K562 (cell line): ENCODE results near the gene CENPA. TPM values are rescaled to one million over a fixed set of nuclear protein-coding genes. Genes with fewer than 3 reads are reported as not detected.

Source experiments
- BRD9 ChIP-seq: fragments of 450-650 bp; IDR thresholded peaks from 2 replicates; pipeline ENCODE4 v1.6.1; 2018; ENCODE audit warnings: low read depth; ENCODE audit not compliant: partially characterized antibody
- DNMT1 ChIP-seq: fragments of 450-650 bp; IDR thresholded peaks from 2 replicates; pipeline ENCODE4 v1.6.1; 2016; ENCODE audit warnings: antibody characterized with exemption, mild to moderate bottlenecking
- GABPB2 ChIP-seq: fragments of 250-450 bp; sonication (Bioruptor Pico); conservative IDR thresholded peaks from 2 replicates; pipeline ENCODE4 v1.5.1; 2021; ENCODE audit warnings: mild to moderate bottlenecking
- HOXB6 ChIP-seq: fragments of 250-450 bp; sonication (Bioruptor Pico); IDR thresholded peaks from 2 replicates; pipeline ENCODE4 v1.5.1; 2022; ENCODE audit warnings: mild to moderate bottlenecking, borderline replicate concordance
- KDM1A ChIP-seq, 2 experiments: fragments of 450-650 bp; IDR thresholded peaks; 2 replicates each; pipeline ENCODE4 v1.6.1; 2016; ENCODE audit warnings: mild to moderate bottlenecking in 2 of 2
- OTX1 ChIP-seq: fragments of 450-650 bp; formaldehyde crosslinking; IDR thresholded peaks from 2 replicates; pipeline ENCODE4 v1.4.0; 2022; ENCODE audit warnings: mild to moderate bottlenecking
- SETDB1 ChIP-seq: IDR thresholded peaks from one replicate; pipeline ENCODE4 v1.6.1; 2012; ENCODE audit warnings: low read length, control low read depth, inconsistent platforms
- SLC30A9 ChIP-seq: fragments of 250-450 bp; sonication (Bioruptor Pico); IDR thresholded peaks from 2 replicates; pipeline ENCODE4 v1.8.0; 2022; ENCODE audit warnings: mild to moderate bottlenecking, moderate library complexity
- TCFL5 ChIP-seq: fragments of 250-450 bp; sonication (Bioruptor Pico); conservative IDR thresholded peaks from 2 replicates; pipeline ENCODE4 v1.6.1; 2021; ENCODE audit warnings: mild to moderate bottlenecking, moderate library complexity, matching md5 sums
- ZBTB17 ChIP-seq: fragments of 450-650 bp; formaldehyde crosslinking; IDR thresholded peaks from 2 replicates; pipeline ENCODE4 v1.4.0; 2020; ENCODE audit warnings: mild to moderate bottlenecking
- ZNF24 ChIP-seq: fragments of 450-650 bp; IDR thresholded peaks from 2 replicates; pipeline ENCODE4 v1.6.1; 2016
- polyA plus RNA-seq, 8 experiments: library from polyadenylated mRNA; depleted of rRNA in 4 of 8; stranded (reverse) in 5 of 8; unstranded in 3 of 8; fragments of >200 nt; fragmentation: Nextera tagmentation in 2 of 8; fragmentation: Illumina TruSeq in 1 of 8; extraction: Ambion mirVana in 2 of 8; extraction: Trizol in 1 of 8; gene quantifications; 2 replicates each; pipeline versions ENCODE4 v1.2.1 to v1.2.3, GENCODE V29; 2011 to 2014; ENCODE audit warnings: inconsistent platforms in 1 of 8, missing spikeins in 1 of 8
- total RNA-seq, 7 experiments: library from RNA; depleted of rRNA in 6 of 7; stranded (reverse); fragments of >200 nt in 6 of 7; fragmentation: Illumina TruSeq in 2 of 7; extraction: Trizol in 2 of 7; gene quantifications; 2 replicates each; pipeline versions ENCODE4 v1.2.1 to v1.2.3, GENCODE V29; 2011 to 2021; ENCODE audit warnings: low replicate concordance in 1 of 7
- TF ChIP-seq, protein P1 (sequence below), 2 experiments: fragments of 450-650 bp in 1 of 2; sonication (generic) in 1 of 2; formaldehyde crosslinking in 1 of 2; IDR thresholded peaks; 2 replicates each; pipeline versions ENCODE4 v1.7.1 to v1.9.0; 2016 to 2022; ENCODE audit warnings: inconsistent platforms in 1 of 2, mild to moderate bottlenecking in 1 of 2, missing genetic modification reagents in 1 of 2
- TF ChIP-seq, protein P2 (sequence below), 2 experiments: fragments of 450-650 bp; IDR thresholded peaks; 2 replicates each; pipeline ENCODE4 v1.6.1; 2018; ENCODE audit warnings: mild to moderate bottlenecking in 2 of 2, low read depth in 1 of 2; ENCODE audit not compliant: partially characterized antibody in 2 of 2

CENPA gene
- total and polyA plus RNA-seq, 9 of the 15 experiments (the other 6 are each of a cell fraction or from before 2014, with no cell fraction given): 11.3 to 61.7 (median 44.7) TPM

DNA sequence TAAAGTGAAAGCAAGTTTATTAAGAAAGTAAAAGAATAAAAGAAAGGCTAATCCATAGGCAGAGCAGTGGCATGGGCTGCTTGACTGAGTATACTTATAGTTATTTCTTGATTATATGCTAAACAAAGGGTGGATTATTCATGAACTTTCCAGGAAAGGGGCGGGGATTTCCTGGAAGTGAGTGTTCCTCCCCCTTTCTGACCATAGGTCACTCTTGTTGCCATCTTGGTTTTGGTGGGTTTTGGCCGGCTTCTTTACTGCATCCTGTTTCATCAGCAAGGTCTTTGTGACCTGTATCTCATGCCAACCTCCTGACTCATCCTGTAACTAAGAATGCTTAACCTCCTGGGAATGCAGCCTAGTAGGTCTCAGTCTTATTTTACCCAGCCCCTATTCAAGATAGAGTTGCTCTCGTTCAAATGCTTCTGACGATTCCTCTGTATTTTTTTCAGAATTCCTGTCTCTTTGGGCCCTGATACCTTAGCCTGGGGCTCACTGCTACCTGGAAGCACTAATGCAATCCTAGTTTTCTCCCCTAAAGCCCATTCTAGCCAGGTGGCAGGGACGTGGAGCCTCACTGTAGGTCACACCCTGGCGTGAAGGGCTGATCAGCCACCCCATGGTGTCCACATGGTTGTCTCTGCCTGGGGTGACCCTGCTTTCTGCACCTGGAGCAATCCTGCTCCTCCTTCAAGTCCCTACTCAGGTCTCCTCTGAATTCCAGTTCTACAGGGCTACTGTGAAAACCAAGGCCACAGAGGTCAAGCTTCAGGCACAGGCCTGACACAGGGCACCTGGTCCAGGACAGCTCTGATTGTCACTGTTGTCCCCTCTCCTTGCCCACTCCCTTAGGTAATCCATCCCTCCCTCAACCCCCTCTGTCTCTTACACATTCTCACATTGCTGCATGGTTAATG, 27.7 kb upstream of the CENPA start (continued):
- TF ChIP-seq KDM1A (IDR thresholded peaks at IDR 0.05) (peak in 1 of 2 experiments; percentile 46; a peak in 2 of 4 replicates), GABPB2 (CRISPR knock-in tag) (no peak; the same call in 1 of the 2 replicates), BRD9 (peak; percentile 74), SLC30A9 (CRISPR knock-in tag) (no peak), TCFL5 (peak; percentile 27; the same call in 1 of the 2 replicates), SETDB1 (no peak), ZBTB17 (CRISPR knock-in tag) (peak; percentile 85), ZNF24 (no peak), DNMT1 (no peak), OTX1 (CRISPR knock-in tag) (0 out of 2 replicates have a peak, but pooled peaks have one; percentile 26), HOXB6 (CRISPR knock-in tag) (no peak)
- TF ChIP-seq, protein P1, sequence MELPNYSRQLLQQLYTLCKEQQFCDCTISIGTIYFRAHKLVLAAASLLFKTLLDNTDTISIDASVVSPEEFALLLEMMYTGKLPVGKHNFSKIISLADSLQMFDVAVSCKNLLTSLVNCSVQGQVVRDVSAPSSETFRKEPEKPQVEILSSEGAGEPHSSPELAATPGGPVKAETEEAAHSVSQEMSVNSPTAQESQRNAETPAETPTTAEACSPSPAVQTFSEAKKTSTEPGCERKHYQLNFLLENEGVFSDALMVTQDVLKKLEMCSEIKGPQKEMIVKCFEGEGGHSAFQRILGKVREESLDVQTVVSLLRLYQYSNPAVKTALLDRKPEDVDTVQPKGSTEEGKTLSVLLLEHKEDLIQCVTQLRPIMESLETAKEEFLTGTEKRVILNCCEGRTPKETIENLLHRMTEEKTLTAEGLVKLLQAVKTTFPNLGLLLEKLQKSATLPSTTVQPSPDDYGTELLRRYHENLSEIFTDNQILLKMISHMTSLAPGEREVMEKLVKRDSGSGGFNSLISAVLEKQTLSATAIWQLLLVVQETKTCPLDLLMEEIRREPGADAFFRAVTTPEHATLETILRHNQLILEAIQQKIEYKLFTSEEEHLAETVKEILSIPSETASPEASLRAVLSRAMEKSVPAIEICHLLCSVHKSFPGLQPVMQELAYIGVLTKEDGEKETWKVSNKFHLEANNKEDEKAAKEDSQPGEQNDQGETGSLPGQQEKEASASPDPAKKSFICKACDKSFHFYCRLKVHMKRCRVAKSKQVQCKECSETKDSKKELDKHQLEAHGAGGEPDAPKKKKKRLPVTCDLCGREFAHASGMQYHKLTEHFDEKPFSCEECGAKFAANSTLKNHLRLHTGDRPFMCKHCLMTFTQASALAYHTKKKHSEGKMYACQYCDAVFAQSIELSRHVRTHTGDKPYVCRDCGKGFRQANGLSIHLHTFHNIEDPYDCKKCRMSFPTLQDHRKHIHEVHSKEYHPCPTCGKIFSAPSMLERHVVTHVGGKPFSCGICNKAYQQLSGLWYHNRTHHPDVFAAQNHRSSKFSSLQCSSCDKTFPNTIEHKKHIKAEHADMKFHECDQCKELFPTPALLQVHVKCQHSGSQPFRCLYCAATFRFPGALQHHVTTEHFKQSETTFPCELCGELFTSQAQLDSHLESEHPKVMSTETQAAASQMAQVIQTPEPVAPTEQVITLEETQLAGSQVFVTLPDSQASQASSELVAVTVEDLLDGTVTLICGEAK (IDR thresholded peaks at IDR 0.05): no peak
- TF ChIP-seq, protein P1 (CRISPR knock-in tag; IDR thresholded peaks at IDR 0.05): no peak
- TF ChIP-seq, protein P2, sequence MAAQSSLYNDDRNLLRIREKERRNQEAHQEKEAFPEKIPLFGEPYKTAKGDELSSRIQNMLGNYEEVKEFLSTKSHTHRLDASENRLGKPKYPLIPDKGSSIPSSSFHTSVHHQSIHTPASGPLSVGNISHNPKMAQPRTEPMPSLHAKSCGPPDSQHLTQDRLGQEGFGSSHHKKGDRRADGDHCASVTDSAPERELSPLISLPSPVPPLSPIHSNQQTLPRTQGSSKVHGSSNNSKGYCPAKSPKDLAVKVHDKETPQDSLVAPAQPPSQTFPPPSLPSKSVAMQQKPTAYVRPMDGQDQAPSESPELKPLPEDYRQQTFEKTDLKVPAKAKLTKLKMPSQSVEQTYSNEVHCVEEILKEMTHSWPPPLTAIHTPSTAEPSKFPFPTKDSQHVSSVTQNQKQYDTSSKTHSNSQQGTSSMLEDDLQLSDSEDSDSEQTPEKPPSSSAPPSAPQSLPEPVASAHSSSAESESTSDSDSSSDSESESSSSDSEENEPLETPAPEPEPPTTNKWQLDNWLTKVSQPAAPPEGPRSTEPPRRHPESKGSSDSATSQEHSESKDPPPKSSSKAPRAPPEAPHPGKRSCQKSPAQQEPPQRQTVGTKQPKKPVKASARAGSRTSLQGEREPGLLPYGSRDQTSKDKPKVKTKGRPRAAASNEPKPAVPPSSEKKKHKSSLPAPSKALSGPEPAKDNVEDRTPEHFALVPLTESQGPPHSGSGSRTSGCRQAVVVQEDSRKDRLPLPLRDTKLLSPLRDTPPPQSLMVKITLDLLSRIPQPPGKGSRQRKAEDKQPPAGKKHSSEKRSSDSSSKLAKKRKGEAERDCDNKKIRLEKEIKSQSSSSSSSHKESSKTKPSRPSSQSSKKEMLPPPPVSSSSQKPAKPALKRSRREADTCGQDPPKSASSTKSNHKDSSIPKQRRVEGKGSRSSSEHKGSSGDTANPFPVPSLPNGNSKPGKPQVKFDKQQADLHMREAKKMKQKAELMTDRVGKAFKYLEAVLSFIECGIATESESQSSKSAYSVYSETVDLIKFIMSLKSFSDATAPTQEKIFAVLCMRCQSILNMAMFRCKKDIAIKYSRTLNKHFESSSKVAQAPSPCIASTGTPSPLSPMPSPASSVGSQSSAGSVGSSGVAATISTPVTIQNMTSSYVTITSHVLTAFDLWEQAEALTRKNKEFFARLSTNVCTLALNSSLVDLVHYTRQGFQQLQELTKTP (IDR thresholded peaks at IDR 0.05; ENCODE audit: low read depth in 1 of 2, partially characterized antibody in 2 of 2): peak in 1 of 2 experiments; percentile 82
